Lower lobe of right lung (tissue), 2 donors: ENCODE measurements around the gene TEX14. TPM values are rescaled to one million over a fixed set of nuclear protein-coding genes. Genes with fewer than 3 reads are reported as not detected.
"Not testable (repeated sequence)": the region's sequence is repeated elsewhere in the genome, so short reads cannot be mapped to it uniquely, and the experiment has no call there.

Experiments used
- ATAC-seq, 2 donors: fragments of 200-7000 bp; cut with Tn5 transposase; one replicate each; pipeline ENCODE4 v1.9.1; 2020 to 2022; ENCODE audit warnings: mild to moderate bottlenecking in 2 of 2, moderate library complexity in 2 of 2
- DNase-seq: peaks from one replicate; pipeline ENCODE4 v3.0.0-alpha.2; 2020
- H3K27ac ChIP-seq: fragments of 200-600 bp; one replicate; pipeline ENCODE4 v1.8.0; 2022
- H3K27me3 ChIP-seq: fragments of 200-600 bp; one replicate; pipeline ENCODE4 v1.8.0; 2022; ENCODE audit warnings: low read depth
- H3K36me3 ChIP-seq: fragments of 200-600 bp; one replicate; pipeline ENCODE4 v1.8.0; 2022; ENCODE audit warnings: mild to moderate bottlenecking
- H3K4me1 ChIP-seq: fragments of 200-600 bp; one replicate; pipeline ENCODE4 v1.8.0; 2022
- H3K4me3 ChIP-seq: fragments of 200-600 bp; one replicate; pipeline ENCODE4 v1.8.0; 2022; ENCODE audit warnings: mild to moderate bottlenecking
- H3K9me3 ChIP-seq: fragments of 200-600 bp; one replicate; pipeline ENCODE4 v1.8.0; 2022
- intact Hi-C: fragments of 100-400 bp; cut with DNase I; formaldehyde crosslinking; loops from one replicate; pipeline ENCODE4 v1.11.0; 2022
- total RNA-seq: library from RNA; stranded (reverse); fragmentation: NEBNext Ultra II Directional; extraction: Animal tissue kit (Norgen Biotek cat#: 25700); gene quantifications from one replicate; pipeline ENCODE4 v1.2.1, GENCODE V29; 2021
- TF ChIP-seq, protein P1 (sequence below): fragments of 200-600 bp; IDR thresholded peaks from one replicate; pipeline ENCODE4 v1.8.0; 2022; ENCODE audit warnings: antibody characterized with exemption, mild to moderate bottlenecking
- donor health status: DM: no; HTN: yes; CAD: no; lungs with severe emphysema.

TEX14 gene
- total RNA-seq, 1 donor from 2014 or later = 6.8 TPM

DNA sequence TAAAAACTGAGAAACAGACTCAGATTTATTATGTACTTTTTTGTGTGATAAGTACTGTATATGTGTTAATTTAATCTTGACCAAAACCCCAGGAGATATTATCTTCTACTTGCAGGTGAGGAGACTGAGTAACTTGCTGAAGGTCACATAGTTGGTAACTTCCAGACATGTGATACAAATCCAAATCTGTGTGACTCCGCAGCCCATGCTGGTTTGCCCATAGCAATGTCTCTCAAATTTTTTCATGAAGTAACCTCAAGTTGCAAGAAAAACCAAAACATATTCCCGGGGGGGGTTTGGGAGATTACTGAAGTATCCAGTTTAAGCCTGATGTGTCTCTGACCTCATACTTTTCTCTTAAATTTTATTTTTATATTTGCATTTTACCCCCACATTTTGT lies 3.3 kb downstream of the TEX14 start:
- no peak for ATAC-seq
- Histone ChIP-seq H3K9me3 (no peaks in the 10 kb centered on the region), H3K4me3 (no peak overlapping the region), H3K4me1 (peaks cover 8% of the 10 kb centered on the region), H3K27ac (no peak overlapping the region), H3K27me3 (no peaks in the 10 kb centered on the region), H3K36me3 (no peaks in the 10 kb centered on the region)
- intact Hi-C loops = no loop called here
- DNase-seq = no peak
- TF ChIP-seq, protein P1, sequence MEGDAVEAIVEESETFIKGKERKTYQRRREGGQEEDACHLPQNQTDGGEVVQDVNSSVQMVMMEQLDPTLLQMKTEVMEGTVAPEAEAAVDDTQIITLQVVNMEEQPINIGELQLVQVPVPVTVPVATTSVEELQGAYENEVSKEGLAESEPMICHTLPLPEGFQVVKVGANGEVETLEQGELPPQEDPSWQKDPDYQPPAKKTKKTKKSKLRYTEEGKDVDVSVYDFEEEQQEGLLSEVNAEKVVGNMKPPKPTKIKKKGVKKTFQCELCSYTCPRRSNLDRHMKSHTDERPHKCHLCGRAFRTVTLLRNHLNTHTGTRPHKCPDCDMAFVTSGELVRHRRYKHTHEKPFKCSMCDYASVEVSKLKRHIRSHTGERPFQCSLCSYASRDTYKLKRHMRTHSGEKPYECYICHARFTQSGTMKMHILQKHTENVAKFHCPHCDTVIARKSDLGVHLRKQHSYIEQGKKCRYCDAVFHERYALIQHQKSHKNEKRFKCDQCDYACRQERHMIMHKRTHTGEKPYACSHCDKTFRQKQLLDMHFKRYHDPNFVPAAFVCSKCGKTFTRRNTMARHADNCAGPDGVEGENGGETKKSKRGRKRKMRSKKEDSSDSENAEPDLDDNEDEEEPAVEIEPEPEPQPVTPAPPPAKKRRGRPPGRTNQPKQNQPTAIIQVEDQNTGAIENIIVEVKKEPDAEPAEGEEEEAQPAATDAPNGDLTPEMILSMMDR = no peak

DNA sequence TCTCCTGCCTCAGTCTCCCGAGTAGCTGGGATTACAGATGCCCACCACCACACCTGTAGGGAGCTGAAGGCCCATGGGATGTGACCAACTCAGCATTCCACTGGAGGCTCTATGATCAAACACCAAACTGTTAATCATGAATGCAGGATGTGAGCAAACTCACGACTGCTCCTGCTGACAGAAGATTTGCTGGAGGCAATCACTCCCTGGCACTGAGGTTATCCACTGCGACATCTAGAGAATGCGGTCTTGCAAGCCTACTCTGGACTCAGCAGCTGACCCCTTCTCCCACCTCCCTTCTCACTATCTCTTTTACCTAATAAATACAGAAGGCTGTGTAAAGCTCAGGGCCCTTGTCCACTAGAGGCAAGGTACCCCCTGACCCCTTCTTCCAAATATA lies 4.9 kb downstream of the TEX14 start:
- no peak for DNase-seq
- intact Hi-C loops = no loop called here
- Histone ChIP-seq H3K9me3 (no peaks in the 10 kb centered on the region), H3K4me1 (no peaks in the 10 kb centered on the region), H3K4me3 (no peak overlapping the region), H3K36me3 (no peaks in the 10 kb centered on the region), H3K27ac (no peak overlapping the region), H3K27me3 (no peaks in the 10 kb centered on the region)
- no peak for ATAC-seq
- TF ChIP-seq, protein P1 = no peak

DNA sequence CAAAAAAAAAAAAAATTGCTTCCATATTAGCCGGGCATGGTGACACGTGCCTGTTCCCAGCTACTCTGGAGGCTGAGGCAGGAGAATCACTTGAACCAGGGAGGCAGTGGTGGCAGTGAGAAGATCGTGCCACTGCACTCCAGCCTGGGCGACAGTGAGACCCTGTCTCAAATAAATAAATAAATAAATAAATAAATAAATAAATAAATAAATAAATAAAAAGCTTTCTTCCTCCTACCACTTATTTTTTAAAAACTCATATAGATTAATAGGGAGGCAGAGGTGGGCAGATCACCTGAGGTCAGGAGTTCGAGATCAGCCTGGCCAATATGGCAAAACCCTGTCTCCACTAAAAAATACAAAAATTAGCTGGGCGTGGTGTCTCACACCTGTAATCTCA lies 7.4 kb downstream of the TEX14 start:
- H3K4me1 ChIP-seq, H3K27me3 ChIP-seq, H3K36me3 ChIP-seq, H3K9me3 ChIP-seq, H3K4me3 ChIP-seq, intact Hi-C loops, ATAC-seq, DNase-seq, H3K27ac ChIP-seq: not testable (repeated sequence)

DNA sequence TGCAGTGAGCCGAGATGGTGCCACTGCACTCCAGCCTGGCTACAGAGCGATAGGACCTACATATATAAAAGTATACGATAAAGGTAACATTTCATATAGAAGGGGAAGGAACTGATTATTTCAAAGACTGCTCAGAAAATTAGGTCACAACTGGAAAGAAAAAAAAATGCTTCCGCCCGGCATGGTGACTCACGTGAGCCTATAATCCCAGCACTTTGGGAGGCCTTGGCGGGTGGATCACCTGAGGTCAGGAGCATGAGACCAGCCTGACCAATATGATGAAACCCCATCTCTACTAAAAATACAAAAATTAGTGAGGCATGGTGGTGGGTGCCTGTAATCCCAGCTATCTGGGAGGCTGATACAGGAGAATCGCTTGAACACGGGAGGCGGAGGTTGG lies 7.8 kb downstream of the TEX14 start:
- intact Hi-C loops = no loop called here
- no peaks in the 10 kb centered on the region for H3K27me3 ChIP-seq
- H3K36me3 ChIP-seq = no peaks in the 10 kb centered on the region
- TF ChIP-seq, protein P1 = no peak
- no peaks in the 10 kb centered on the region for H3K9me3 ChIP-seq
- DNase-seq = no peak
- no peaks in the 10 kb centered on the region for H3K4me1 ChIP-seq
- no peak overlapping the region for H3K4me3 ChIP-seq
- H3K27ac ChIP-seq = no peak overlapping the region
- ATAC-seq = no peak

DNA sequence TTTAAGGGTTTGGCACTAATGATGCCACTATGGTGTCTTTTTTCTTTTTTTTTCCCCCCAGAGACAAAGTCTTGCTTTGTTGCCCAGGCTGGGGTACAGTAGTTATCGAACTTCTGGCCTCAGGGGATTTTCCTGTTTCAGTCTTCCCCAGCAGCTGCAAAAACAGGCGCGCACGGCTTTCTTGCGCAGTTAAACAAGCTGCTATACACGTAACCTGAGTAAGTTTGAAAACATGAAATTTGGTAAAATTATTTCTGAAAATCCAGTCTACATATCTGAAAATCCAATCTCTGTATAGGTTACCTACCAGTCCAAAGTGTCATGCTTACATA lies 11.8 kb downstream of the TEX14 start:
- Histone ChIP-seq H3K4me3 (no peak overlapping the region), H3K4me1 (no peaks in the 10 kb centered on the region), H3K27ac (no peak overlapping the region), H3K27me3 (no peaks in the 10 kb centered on the region), H3K36me3 (no peaks in the 10 kb centered on the region), H3K9me3 (no peaks in the 10 kb centered on the region)
- TF ChIP-seq, protein P1 = no peak
- no peak for ATAC-seq
- intact Hi-C loops = no loop called here
- no peak for DNase-seq

DNA sequence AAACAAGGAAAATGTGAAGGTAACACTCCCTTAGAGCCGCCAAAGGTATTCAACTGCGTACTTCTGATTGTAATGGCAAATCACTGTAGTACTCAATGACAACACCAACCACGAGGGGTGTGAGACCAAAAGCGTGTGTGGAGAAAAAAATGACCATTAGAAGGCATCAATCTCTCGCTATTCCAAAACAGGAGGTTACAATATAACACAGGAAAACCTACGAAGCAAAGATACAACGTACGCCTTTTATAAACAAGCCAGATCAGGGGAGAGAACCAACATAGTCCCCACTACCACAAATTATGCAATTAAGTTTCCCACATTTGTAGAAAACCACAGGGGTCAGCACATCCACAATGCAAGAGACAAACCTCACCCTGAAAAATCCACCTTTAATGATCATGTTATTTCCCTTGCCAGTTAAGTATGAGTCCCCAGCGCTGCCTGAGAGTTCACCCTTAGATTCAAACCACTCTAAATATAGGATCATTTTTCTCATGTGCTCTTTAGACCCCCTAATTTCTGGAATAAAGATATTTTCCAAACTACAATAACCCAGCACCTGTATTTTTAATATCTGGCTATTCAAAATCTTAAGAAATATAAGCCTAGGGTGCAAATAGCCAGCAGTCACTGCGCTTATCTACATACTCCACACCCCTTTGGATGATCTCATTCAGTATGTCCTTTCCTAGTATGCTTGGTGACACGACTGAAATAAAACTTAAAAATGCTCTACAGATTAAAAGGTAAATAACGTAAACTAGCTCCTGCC lies 12.4 kb downstream of the TEX14 start:
- no peaks in the 10 kb centered on the region for H3K27me3 ChIP-seq
- no peak overlapping the region for H3K4me3 ChIP-seq
- no peak for ATAC-seq
- H3K4me1 ChIP-seq = no peaks in the 10 kb centered on the region
- TF ChIP-seq, protein P1 = no peak
- no peak for DNase-seq
- intact Hi-C loops = no loop called here
- no peaks in the 10 kb centered on the region for H3K36me3 ChIP-seq
- H3K9me3 ChIP-seq = no peaks in the 10 kb centered on the region
- H3K27ac ChIP-seq = no peak overlapping the region

DNA sequence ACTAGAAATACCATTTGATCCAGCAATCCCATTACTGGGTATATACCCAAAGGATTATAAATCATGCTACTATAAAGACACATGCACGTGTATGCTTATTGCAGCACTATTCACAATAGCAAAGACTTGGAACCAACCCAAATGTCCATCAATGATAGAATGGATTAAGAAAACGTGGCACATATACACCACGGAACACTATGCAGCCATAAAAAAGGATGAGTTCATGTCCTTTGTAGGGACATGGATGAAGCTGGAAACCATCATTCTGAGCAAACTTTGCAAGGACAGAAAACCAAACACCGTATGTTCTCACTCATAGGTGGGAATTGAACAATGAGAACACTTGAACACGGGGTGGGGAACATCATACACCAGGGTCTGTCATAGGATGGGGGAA lies 13.6 kb downstream of the TEX14 start:
- intact Hi-C loops, DNase-seq, H3K9me3 ChIP-seq, H3K4me3 ChIP-seq, H3K36me3 ChIP-seq, ATAC-seq, H3K27me3 ChIP-seq, H3K27ac ChIP-seq, H3K4me1 ChIP-seq: not testable (repeated sequence)
